IPS-18c (cell line): Measurements from ENCODE around the gene D2HGDH.
"Not testable (repeated sequence)": the region's sequence is repeated elsewhere in the genome, so short reads cannot be mapped to it uniquely, and the experiment has no call there.

Experiments used
- H3K4me3 ChIP-seq: 2 replicates; pipeline ENCODE4 v1.7.0; 2013; ENCODE audit warnings: low read depth, mild to moderate bottlenecking, low read length, moderate library complexity; ENCODE audit not compliant: insufficient read depth
- H3K9me3 ChIP-seq: one replicate; pipeline ENCODE4 v1.6.1; 2013; ENCODE audit warnings: mild to moderate bottlenecking, low read length, moderate library complexity; ENCODE audit not compliant: control insufficient read depth, insufficient read depth

D2HGDH gene

DNA sequence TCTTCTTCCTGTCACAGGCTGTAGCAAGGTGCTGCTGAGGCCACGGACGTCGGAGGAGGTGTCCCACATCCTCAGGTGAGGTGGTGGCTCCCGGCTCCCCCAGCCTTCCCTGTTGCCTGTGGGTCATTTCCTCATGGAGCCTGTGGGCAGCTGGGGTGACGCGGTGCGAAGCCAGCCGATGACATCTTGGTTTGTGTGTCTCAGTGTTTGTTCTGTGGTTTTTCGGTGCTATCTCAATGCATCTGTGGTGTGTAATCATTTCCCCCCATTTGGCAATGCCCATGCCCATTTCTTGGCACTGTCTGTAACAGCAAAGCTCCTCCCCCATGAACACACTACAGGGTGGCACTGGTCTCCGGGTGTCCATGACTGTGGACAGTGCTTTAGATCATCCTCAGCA lies 6.6 kb downstream of the D2HGDH start:
- Histone ChIP-seq H3K9me3 (no peaks in the 10 kb centered on the region), H3K4me3 (no peak overlapping the region)

DNA sequence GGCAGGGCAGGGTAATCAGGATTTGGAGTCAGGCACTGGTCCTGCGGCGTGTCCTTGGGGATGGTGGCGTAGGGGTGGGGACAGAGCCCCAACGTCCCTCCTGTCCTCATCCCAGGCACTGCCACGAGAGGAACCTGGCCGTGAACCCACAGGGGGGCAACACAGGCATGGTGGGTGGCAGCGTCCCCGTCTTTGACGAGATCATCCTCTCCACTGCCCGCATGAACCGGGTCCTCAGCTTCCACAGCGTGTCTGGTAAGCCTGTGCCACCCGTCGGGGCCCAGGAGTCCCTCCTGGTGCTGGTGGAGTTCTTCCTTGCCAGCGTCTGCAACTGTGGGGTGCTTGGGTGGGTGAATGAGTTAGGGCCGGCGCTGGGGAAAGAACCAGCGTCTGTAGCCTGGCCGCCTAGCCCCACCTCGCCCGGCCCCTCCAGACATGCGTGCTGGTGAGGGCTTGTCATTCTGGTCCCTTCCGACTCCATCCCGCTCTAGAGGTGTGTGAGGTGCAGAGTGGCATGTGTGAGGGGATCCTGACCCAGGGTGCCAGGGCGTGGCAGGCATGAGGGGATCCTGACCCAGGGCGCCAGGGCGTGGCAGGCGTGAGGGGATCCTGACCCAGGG lies 8.0 kb downstream of the D2HGDH start:
- Histone ChIP-seq H3K4me3 (no peak overlapping the region), H3K9me3 (no peaks in the 10 kb centered on the region)

DNA sequence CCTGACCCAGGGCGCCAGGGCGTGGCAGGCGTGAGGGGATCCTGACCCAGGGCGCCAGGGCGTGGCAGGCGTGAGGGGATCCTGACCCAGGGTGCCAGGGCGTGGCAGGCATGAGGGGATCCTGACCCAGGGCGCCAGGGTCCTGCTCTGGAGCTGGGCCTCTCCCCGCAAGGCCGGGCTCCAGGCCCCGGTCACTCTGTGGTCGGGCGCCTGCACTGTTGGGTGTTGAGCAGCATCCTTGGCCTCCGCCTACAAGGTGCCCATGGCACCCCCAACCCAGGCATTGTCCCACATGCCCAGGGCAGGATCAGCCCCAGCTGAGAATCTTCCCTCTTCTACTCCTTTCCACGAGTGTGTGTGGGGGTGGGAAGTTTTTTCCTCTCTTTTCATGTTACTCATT lies 8.6 kb downstream of the D2HGDH start:
- not testable (repeated sequence) for H3K4me3 ChIP-seq, H3K9me3 ChIP-seq

DNA sequence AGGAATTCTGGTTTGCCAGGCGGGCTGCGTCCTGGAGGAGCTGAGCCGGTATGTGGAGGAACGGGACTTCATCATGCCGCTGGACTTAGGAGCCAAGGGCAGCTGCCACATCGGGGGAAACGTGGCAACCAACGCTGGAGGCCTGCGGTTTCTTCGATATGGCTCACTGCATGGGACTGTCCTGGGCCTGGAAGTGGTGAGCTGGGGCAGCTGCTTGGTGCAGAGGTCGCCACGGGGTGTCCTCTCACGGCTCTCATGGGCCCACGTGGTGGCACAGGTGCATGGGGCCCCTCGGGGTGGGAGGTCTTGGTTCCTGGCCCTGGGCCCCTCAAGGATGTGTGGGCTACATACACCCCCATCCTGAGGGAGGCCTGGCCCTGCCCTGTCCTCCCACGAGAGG lies 9.2 kb downstream of the D2HGDH start:
- H3K9me3 ChIP-seq = no peaks in the 10 kb centered on the region
- H3K4me3 ChIP-seq = no peak overlapping the region

DNA sequence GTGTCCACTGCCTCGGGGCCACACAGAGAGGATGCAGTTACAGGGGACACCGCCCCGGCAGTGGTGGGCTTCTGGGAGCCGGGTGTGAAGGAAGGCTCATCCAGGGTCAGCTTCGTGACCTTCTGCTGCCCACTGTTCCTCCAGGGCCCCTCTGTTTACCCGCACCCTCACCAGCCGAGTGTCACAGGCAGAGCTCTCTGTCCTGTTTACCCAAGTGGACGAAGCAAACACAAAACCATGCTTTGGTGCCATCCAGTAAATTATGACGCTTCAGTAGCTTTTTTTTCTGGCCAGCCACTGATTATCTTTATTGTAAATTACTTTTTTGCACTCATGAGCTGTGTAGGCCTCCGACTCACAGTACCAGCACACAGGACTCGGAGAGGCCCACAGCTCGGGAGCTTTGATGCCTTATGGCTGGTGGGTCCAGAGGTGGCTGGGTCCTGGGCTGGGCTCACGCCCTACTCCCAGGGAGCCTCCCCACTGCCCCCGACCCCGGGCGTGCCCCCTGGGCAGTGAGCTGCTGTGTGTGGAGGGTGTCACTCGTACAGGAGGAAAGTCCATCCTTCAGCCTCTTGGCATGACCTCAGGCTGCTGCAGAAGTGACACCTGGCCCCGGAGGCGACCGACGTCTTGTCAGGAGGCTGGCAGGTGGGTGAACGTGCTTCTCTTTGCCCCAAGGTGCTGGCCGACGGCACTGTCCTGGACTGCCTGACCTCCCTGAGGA lies 9.8 kb downstream of the D2HGDH start:
- no peaks in the 10 kb centered on the region for H3K9me3 ChIP-seq
- H3K4me3 ChIP-seq = no peak overlapping the region

DNA sequence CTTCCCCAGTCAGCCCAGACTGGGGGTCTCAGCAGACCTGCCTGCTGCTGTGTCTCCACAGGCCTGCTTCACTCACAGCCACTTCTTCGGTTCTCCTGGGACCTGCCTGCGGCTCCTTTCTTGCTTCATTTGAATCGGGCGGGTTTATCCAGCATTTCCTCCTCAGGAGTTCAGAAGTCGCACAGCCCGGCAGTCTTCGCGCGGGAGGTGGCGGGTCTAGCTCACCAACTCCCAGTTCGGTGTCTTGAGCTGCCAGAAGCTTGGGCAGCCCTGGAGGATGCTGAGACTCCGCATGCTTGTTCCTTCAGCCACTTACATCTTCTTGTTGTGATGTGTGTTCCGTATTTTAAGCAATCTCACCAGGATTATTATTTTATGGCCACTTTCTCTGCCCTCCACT lies 10.8 kb downstream of the D2HGDH start:
- no peaks in the 10 kb centered on the region for H3K9me3 ChIP-seq
- no peak overlapping the region; the same call in 1 of the 2 replicates for H3K4me3 ChIP-seq

DNA sequence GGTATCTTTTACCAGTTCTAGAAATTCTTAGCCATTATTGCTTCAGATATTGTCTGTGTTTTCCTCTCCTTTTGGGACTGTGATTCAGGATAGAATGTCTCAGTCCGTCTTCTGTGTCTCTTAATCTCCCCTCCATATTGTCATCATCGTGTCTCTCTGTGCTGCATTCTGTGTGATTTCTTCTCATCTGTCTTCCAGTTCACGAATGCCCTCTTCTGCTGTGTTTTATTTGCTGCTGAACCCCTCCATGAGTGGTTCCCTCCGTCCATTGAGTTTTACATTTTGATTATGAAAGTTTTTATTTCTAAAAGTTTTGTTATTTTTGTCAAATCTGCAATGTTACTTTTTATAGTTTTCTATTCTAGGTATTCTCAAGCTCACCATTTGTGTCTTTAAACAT lies 11.7 kb downstream of the D2HGDH start:
- Histone ChIP-seq H3K9me3 (no peaks in the 10 kb centered on the region), H3K4me3 (no peak overlapping the region)

DNA sequence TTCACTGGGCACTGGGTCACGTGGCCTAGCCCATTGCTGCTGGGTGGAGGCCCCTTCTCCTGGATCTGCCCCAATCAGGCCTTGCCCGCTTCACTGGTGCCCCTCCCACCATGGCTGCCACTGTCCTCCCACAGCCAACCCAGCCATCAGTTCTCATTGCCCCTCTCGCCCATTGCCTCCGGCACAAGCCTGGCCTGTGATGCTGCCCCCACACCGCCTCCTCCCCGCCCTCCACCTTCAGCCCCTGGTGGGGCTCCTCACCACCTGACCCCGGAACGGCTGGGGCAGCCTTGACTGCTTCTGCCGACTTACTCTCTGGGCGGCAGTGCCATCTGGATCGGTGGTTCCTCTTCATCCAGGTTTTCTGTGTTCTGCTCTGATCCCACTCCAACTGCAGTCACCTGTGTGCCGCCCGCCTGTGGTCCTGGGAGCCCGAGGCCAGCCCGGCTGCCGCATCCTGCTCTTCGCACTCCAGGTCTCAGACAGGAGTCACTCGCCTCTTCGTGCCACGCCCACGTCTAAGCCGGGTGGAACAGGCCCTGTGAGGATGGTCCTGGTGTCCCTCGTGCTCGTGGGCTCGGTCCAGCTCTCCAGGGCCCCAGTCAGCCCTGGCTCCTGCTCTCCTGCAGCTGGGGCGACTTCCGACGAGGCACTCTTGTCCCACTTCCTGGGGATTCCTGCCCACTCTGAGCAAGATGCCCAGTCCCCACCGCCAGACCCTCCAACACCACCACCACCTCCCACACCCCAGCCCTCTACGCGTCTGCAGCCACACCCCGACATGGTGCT lies 14.2 kb downstream of the D2HGDH start:
- Histone ChIP-seq H3K9me3 (no peaks in the 10 kb centered on the region), H3K4me3 (no peak overlapping the region)

DNA sequence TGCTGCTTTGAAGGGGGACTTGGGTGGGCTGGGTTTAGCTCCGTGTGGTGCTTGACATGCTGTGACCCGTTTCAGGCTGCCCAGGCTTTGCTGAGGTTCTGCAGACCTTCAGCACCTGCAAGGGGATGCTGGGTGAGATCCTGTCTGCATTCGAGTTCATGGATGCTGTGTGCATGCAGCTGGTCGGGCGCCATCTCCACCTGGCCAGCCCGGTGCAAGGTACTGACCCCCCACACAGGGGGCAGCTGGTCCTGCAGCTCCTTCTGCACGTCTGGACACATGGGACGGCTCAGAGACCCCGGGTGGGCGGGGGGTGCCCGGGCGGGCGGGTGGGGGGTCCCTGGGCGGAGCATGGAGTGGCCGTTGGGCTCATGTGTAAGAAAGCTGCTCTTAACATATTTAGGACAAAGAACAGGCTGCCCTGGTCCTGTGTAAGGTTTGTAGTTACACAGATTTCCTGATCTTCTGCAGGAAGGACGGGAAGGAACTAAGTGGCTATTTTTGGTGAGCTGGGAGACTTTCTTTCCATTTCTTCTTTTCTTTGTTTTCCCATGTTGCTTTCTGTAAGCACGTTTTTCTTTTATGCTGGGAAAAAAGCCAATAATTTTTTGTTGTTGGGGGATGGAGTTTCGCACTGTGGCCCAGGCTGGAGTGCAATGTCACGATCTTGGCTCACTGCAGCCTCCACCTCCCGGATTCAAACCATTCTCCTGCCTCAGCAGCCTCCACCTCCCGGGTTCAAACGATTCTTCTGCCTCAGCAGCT lies 15.8 kb downstream of the D2HGDH start:
- H3K4me3 ChIP-seq = no peak overlapping the region
- H3K9me3 ChIP-seq = no peaks in the 10 kb centered on the region

DNA sequence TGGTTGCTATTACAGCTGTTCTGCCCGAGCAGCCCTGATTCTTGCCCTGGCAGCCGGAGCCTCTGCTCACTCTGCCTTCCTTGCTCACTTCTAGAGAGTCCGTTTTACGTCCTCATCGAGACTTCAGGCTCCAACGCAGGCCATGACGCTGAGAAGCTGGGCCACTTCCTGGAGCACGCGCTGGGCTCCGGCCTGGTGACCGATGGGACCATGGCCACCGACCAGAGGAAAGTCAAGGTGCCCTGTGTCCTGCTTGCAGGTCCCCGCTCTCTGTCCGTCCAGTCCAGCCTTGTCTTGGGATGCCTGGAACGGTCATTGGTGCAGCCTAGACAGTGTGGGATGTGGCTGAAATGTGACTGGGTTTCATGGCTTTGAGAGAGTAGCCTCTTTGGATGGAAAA lies 16.7 kb downstream of the D2HGDH start:
- no peak overlapping the region for H3K4me3 ChIP-seq
- no peaks in the 10 kb centered on the region for H3K9me3 ChIP-seq

DNA sequence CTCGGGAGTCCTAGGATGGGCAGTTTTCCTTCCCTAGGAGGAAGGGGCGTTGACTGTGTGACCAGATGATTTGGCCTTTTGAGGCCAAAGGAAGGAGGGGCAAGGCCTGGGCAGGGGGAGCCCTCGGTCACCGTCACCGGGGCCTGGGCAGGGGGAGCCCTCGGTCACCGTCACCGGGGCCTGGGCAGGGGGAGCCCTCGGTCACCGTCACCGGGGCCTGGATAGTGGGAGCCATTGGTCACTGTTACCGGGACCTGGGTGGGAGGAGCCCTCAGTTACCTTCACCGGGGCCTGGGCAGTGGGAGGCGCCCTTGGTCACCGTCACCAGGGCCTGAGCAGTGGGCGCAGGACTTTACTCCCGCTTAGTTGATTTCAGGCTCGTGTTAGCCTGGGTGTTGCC lies 17.3 kb downstream of the D2HGDH start:
- Histone ChIP-seq H3K9me3 (no peaks in the 10 kb centered on the region), H3K4me3 (no peak overlapping the region)

DNA sequence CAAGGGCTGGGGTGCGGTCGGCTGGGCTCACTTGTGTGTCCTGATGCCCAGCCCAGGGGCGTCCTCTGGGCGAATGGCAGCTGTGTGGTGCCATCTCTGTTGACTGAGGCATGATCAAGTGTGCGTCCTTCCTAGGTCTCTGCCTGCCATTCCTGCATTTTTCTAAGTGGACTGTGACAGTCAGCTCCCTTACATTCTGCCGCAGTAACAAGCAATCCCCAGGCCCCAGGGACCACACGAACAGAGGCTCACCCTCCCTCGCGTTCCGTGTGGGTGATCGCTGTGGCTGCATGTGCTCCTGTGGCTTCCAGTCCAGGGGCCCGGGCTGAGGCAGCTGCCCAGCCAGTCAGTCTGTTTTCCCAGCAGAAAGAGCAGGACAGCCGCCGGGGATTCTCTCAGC lies 17.8 kb downstream of the D2HGDH start:
- Histone ChIP-seq H3K9me3 (no peaks in the 10 kb centered on the region), H3K4me3 (no peak overlapping the region)

DNA sequence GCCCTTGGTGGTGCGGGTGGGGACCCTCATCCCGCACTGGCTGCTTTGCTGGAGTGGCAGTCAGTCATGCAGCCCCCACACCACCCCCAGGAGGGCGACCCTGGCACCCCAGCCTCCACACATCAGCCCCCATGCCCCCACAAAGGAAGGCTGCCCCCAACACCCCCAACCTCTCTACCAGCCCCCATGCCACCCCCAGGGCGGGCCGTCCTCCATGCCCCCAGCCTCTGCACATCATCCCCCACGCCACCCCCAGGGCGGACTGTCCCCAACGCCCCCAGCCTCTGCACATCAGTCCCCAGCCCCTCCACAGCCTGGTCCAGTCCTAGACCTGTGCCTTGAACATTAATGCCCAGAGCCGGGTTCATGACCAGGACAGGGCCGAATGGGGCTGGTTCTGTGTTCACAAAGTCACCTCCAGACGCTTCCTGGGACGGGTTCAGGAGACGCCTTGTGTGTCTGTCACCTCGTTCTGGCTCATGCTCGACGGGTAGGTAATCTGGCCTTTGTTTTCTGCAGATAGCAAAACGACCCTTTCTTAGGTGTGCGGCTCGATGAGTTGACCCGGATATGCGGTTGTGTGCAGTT lies 18.4 kb downstream of the D2HGDH start:
- H3K9me3 ChIP-seq = no peaks in the 10 kb centered on the region

DNA sequence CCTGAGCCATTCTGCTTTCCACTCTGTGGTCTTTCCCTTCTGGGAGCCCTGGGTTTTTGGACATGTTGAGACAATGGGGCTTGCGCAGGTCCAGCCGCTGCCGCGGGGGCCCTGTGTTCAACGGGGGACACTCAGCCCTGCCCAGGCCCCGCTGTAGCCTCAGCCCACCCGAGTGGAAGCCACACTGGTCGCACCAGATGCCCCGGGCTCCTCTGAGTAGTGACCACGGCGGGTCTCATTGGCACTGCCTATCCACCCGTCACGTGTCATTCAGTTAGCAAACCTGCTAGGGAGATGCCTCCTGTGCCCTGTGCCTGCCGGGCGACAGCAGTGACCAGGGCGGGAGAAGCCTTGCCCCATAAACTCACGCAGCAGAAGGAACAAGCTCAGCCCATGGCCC lies 19.1 kb downstream of the D2HGDH start:
- Histone ChIP-seq H3K9me3 (no peaks in the 10 kb centered on the region), H3K4me3 (no peak overlapping the region)

More for the DNA sequence above, 18.4 kb downstream of the D2HGDH start:
- H3K4me3 ChIP-seq = no peak overlapping the region

DNA sequence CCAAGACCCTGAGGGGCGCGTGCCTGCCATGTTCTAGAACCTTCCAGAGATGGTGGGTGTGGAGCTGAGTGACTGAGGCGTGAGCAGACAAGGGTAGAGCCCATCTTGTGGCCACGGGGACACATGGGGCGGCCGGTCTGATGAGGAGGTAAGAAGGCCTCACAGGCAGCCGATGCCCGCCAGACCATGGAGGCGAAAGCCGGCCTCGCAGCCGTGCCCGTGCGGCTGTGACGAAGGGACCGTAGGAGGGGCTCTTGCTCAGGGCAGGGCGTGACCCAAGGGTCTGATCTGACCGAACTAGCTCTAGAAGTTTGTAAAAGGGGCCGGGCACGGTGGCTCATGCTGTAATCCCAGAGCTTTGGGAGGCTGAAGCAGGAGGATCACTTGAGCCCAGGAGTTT lies 19.6 kb downstream of the D2HGDH start:
- H3K9me3 ChIP-seq = no peaks in the 10 kb centered on the region
- no peak overlapping the region for H3K4me3 ChIP-seq

DNA sequence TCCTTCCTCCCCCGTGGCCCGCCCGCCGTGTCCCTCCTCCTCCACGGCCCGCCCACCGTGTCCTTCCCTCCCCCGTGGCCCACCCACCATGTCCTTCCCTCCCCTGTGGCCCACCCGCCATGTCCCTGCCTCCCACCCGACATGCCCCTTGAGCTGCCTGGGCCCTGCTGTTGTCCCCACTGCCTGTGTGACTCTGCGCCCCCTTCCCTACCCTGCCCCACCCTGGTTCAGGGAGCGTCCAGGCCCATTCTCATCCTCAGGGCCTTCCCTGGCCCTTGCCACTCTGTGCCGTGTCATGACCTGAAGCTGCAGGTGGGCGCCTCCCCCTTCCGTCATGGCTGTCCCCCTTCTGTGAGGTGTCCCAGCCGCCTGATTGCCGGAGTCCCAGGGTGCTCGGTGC lies 20.7 kb downstream of the D2HGDH start:
- no peaks in the 10 kb centered on the region for H3K9me3 ChIP-seq
- H3K4me3 ChIP-seq = no peak overlapping the region

DNA sequence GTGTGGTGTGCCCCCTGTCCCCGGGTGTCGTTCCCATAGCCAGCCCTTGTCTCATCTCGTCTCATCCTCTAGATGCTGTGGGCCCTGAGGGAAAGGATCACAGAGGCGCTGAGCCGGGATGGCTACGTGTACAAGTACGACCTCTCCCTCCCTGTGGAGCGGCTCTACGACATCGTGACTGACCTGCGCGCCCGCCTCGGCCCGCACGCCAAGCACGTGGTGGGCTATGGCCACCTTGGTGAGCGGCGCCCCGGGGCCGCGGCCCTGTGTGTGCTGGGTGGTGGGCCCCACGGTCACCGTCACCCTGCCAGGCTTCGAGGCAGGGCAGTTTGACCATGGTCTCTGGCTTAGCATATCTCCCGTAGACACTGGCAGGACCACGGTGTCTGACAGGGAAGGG lies 21.3 kb downstream of the D2HGDH start:
- H3K4me3 ChIP-seq = no peak overlapping the region
- H3K9me3 ChIP-seq = no peaks in the 10 kb centered on the region
